Sigmoid colon (tissue), 7 donors: ENCODE results near the gene MATN4. TPM values are rescaled to one million over a fixed set of nuclear protein-coding genes. Genes with fewer than 3 reads are reported as not detected.
A peak's percentile ranks its signal among the peaks of the same experiment; 100 is the strongest.

ENCODE experiments used
- DNase-seq: peaks from one replicate; pipeline ENCODE4 v3.0.0-alpha.2; 2019
- H3K27ac ChIP-seq, 4 donors: fragments of 200-600 bp; sonication (generic); one replicate each; pipeline ENCODE4 v1.5.1; 2016 to 2019; ENCODE audit warnings: mild to moderate bottlenecking in 1 of 4
- H3K27me3 ChIP-seq, 3 donors: fragments of 200-600 bp; sonication (generic); one replicate each; pipeline ENCODE4 v1.5.1; 2019; ENCODE audit warnings: mild to moderate bottlenecking in 1 of 3
- H3K36me3 ChIP-seq, 4 donors: fragments of 200-600 bp; sonication (generic); one replicate each; pipeline ENCODE4 v1.5.1; 2016 to 2019
- H3K4me1 ChIP-seq, 4 donors: fragments of 200-600 bp; sonication (generic); one replicate each; pipeline ENCODE4 v1.5.1; 2017 to 2019
- H3K4me3 ChIP-seq, 4 donors: fragments of 200-600 bp; sonication (generic); one replicate each; pipeline ENCODE4 v1.5.1; 2017 to 2019; ENCODE audit warnings: mild to moderate bottlenecking in 2 of 4, moderate library complexity in 1 of 4
- H3K9me3 ChIP-seq, 4 donors: fragments of 200-600 bp in 3 of 4; sonication (generic) in 3 of 4; one replicate each; pipeline versions ENCODE4 v1.5.1 to v1.6.1; 2013 to 2019
- EP300 ChIP-seq, 4 donors: sonication (generic); formaldehyde crosslinking; IDR thresholded peaks; one replicate each; pipeline ENCODE4 v1.6.1; 2017; ENCODE audit warnings: antibody characterized with exemption in 4 of 4
- POLR2A ChIP-seq, 2 donors: fragments of 450-650 bp; IDR thresholded peaks; one replicate each; pipeline ENCODE4 v1.6.1; 2016; ENCODE audit warnings: antibody characterized with exemption in 2 of 2, mild to moderate bottlenecking in 2 of 2, moderate library complexity in 2 of 2
- POLR2AphosphoS5 ChIP-seq, 4 donors: sonication (generic); formaldehyde crosslinking; IDR thresholded peaks; one replicate each; pipeline ENCODE4 v1.6.1; 2017; ENCODE audit warnings: antibody characterized with exemption in 4 of 4
- WGBS, 2 donors: extraction: QIAGEN DNeasy Blood & Tissue Kit; methylation state at CpG; one replicate each; pipeline ENCODE4 v1.1.7; 2013; 5-methylcytosine and 5-hydroxymethylcytosine counted together
- intact Hi-C: fragments of 100-400 bp; cut with DNase I; formaldehyde crosslinking; loops from one replicate; pipeline ENCODE4 v1.15.1; 2023
- polyA plus RNA-seq, 3 donors: library from polyadenylated mRNA; stranded (reverse); fragments of 200-250 nt; gene quantifications; one replicate each; pipeline ENCODE4 v1.2.3, GENCODE V29; 2013
- total RNA-seq, 4 donors: library from RNA; depleted of rRNA; stranded (reverse); fragments of >200 nt; gene quantifications; one replicate each; pipeline ENCODE4 v1.1.0, GENCODE V29; 2016
- TF ChIP-seq, protein P1 (sequence below), 4 experiments: fragments of 450-650 bp in 3 of 4; fragments of 200-600 bp in 1 of 4; IDR thresholded peaks; one replicate each; pipeline ENCODE4 v1.5.1; 2016 to 2019; ENCODE audit warnings: antibody characterized with exemption in 4 of 4, mild to moderate bottlenecking in 3 of 4, moderate library complexity in 2 of 4
- donor health status: healthy with polysubstance abuse.
- donor health status: Bipolar disorder and iron deficiency.
- donor health status: healthy.

MATN4 gene
- total and polyA plus RNA-seq, 7 donors, result 0.17 TPM; not detected in 6

DNA sequence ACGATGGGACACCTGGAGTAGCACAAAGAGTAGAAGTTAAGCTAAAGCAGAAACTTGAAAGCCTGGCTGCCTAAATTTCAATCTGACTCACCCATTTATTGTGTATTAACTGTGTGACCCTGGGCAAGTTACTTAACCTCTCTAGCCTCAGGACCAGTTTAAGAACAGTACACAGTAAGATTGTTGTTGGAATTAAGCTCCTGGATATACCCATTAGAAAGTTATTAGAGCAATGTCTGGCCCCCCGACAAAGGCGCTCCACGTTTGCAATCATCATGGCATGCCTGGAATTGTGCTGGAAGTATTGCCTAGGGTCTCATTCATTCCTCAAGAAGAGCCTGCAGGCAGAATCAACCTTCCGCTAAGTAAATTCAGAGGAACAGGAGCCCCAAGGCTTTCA is 38.8 kb upstream of the MATN4 start:
- 11 to 59% methylated on average over 5 of the region's 5 CpGs for WGBS, 2 donors
- DNase-seq, result no peak
- H3K27me3 ChIP-seq, result no peaks in the 10 kb centered on the region
- H3K27ac ChIP-seq, result peak overlapping the region; percentile 94 to 99 (median 97)
- intact Hi-C loops, result loop anchor here (10.0 kb wide), 2 partner anchors 1212 to 1998 kb away; no protein-coding TSS in a partner anchor
- H3K4me3 ChIP-seq, result peak overlapping the region; percentile 87 to 94 (median 90)
- no peaks in the 10 kb centered on the region for H3K36me3 ChIP-seq
- no peaks in the 10 kb centered on the region for H3K9me3 ChIP-seq
- H3K4me1 ChIP-seq, result peaks cover 0 to 62% (median 58%) of the 10 kb centered on the region in 4 donors
- TF ChIP-seq, protein P1, sequence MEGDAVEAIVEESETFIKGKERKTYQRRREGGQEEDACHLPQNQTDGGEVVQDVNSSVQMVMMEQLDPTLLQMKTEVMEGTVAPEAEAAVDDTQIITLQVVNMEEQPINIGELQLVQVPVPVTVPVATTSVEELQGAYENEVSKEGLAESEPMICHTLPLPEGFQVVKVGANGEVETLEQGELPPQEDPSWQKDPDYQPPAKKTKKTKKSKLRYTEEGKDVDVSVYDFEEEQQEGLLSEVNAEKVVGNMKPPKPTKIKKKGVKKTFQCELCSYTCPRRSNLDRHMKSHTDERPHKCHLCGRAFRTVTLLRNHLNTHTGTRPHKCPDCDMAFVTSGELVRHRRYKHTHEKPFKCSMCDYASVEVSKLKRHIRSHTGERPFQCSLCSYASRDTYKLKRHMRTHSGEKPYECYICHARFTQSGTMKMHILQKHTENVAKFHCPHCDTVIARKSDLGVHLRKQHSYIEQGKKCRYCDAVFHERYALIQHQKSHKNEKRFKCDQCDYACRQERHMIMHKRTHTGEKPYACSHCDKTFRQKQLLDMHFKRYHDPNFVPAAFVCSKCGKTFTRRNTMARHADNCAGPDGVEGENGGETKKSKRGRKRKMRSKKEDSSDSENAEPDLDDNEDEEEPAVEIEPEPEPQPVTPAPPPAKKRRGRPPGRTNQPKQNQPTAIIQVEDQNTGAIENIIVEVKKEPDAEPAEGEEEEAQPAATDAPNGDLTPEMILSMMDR (IDR thresholded peaks at IDR 0.05), result no peak
- TF ChIP-seq POLR2AphosphoS5 (IDR thresholded peaks at IDR 0.05), result no peak
- no peak for TF ChIP-seq POLR2A (IDR thresholded peaks at IDR 0.05)
- TF ChIP-seq EP300 (IDR thresholded peaks at IDR 0.05), result no peak

DNA sequence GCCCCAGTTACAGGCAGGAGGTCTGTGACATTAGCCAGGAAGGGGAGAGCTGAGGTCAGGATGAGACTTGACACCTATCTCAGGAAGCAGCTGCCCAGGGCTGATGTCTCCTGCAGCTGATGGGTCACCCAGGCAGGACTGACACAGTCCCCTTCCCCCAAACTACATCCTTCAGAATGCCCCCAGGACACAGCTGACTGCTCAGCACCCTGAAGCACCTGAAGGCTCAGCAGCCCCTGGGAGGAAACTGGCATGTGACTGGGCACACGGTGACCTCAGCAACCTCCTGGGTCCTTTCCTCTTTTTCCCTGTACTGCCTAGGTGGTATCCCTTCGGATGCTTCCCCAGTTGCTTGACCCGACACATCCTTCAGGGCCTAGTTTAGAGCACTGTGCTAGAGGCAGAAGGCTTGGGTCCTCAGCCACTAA is 38.2 kb upstream of the MATN4 start:
- peak overlapping the region; percentile 94 to 99 (median 97) for H3K27ac ChIP-seq
- intact Hi-C loops, result loop anchor here (10.0 kb wide), 2 partner anchors 1212 to 1998 kb away; no protein-coding TSS in a partner anchor

GRCh38 chr20:45345104-45345936 is 37.2 kb upstream of the MATN4 start:
- intact Hi-C loops, result loop anchor here (2.0 to 10.0 kb wide), 3 partner anchors 13 to 1999 kb away; no protein-coding TSS in a partner anchor
- H3K36me3 ChIP-seq, result peaks cover 0 to 8% (median 0%) of the 10 kb centered on the region in 4 donors
- TF ChIP-seq POLR2A (IDR thresholded peaks at IDR 0.05), result peak in 1 of 2 donors; percentile 20
- TF ChIP-seq, protein P1 (IDR thresholded peaks at IDR 0.05), result no peak
- peak in 3 of 4 donors; percentile 15 to 24 (median 22) for TF ChIP-seq POLR2AphosphoS5 (IDR thresholded peaks at IDR 0.05)
- TF ChIP-seq EP300 (IDR thresholded peaks at IDR 0.05), result no peak
- H3K9me3 ChIP-seq, result no peaks in the 10 kb centered on the region
- peak overlapping the region; percentile 94 to 99 (median 97) for H3K27ac ChIP-seq
- DNase-seq, result no peak
- H3K4me3 ChIP-seq, result peak overlapping the region; percentile 18 to 94 (median 90)
- 20 to 58% methylated on average over 9 of the region's 9 CpGs for WGBS, 2 donors
- peaks cover 0 to 77% (median 73%) of the 10 kb centered on the region in 4 donors for H3K4me1 ChIP-seq
- no peaks in the 10 kb centered on the region for H3K27me3 ChIP-seq

More for the DNA sequence above, 38.2 kb upstream of the MATN4 start:
- no peak for TF ChIP-seq EP300 (IDR thresholded peaks at IDR 0.05)
- TF ChIP-seq POLR2AphosphoS5 (IDR thresholded peaks at IDR 0.05), result no peak
- TF ChIP-seq, protein P1 (IDR thresholded peaks at IDR 0.05), result no peak
- TF ChIP-seq POLR2A (IDR thresholded peaks at IDR 0.05), result no peak
- Histone ChIP-seq H3K36me3 (no peaks in the 10 kb centered on the region), H3K4me3 (peak overlapping the region; percentile 87 to 94 (median 90)), H3K9me3 (no peaks in the 10 kb centered on the region), H3K27me3 (no peaks in the 10 kb centered on the region), H3K4me1 (peaks cover 0 to 67% (median 63%) of the 10 kb centered on the region in 4 donors)
- 7 to 50% methylated on average over 3 of the region's 3 CpGs for WGBS, 2 donors
- DNase-seq, result no peak

DNA sequence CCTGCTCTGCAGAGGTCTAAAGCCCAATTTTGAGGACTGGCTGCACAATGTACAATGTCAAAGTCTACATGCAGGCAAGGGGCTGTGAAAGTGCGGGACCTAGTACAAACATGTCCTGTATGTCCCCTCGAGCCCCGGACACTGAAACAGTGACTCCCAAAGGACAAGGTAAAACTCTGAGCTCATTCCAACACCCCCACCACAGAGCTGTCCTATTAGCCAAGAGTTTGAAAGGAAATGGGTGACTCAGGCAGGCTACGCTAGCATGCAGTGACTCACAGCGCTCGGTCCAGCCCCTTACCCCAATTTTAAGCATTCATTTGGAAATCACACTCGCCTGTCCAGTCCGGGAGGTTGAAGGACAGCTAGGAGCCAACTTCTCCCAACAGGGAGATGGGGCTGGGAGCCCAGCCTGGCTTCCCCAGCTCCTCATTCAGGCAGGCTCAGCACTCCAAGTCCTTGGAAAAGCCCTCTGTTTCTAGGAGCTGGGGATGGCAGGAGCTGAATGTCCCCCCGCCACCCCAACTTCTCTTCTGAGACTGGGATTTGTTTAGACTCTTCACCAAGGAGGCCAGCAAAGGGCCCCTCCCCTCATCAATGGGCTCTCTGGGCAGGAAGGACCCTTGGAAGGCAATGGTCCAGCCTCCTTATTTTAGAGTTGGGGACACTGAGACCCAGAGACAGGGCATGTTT is 36.2 kb upstream of the MATN4 start:
- H3K4me3 ChIP-seq, result peak overlapping the region; percentile 18 to 94 (median 90)
- TF ChIP-seq POLR2A (IDR thresholded peaks at IDR 0.05), result peak in 1 of 2 donors; percentile 5
- TF ChIP-seq, protein P1 (IDR thresholded peaks at IDR 0.05), result no peak
- TF ChIP-seq POLR2AphosphoS5 (IDR thresholded peaks at IDR 0.05), result peak; percentile 35 to 65 (median 48)
- no peak for TF ChIP-seq EP300 (IDR thresholded peaks at IDR 0.05)
- no peaks in the 10 kb centered on the region for H3K9me3 ChIP-seq
- 12 to 56% methylated on average over 9 of the region's 9 CpGs for WGBS, 2 donors
- H3K27me3 ChIP-seq, result no peaks in the 10 kb centered on the region
- peak overlapping the region; percentile 94 to 99 (median 97) for H3K27ac ChIP-seq
- intact Hi-C loops, result loop anchor here (2.0 to 10.0 kb wide), 3 partner anchors 14 to 2000 kb away; no protein-coding TSS in a partner anchor
- peak; percentile 88 for DNase-seq
- H3K4me1 ChIP-seq, result peaks cover 0 to 87% (median 83%) of the 10 kb centered on the region in 4 donors
- peaks cover 0 to 13% (median 0%) of the 10 kb centered on the region in 4 donors for H3K36me3 ChIP-seq
